ENCODE data around the gene ACTG1.
A peak's percentile ranks its signal among the peaks of the same experiment; 100 is the strongest.
"Not testable (repeated sequence)": the region's sequence is repeated elsewhere in the genome, so short reads cannot be mapped to it uniquely, and the experiment has no call there.

Gene ACTG1

GRCh38 chr17:81534157-81535006 lies 21.8 kb upstream of the ACTG1 start:
- no peak for TF ChIP-seq Cebpa-rat (IDR thresholded peaks at IDR 0.05)
- Histone ChIP-seq H3K4me3 (no peak overlapping the region), H3K27me3 (peaks cover 26% of the 10 kb centered on the region), H3K36me3 (peaks cover 14% of the 10 kb centered on the region; the same call in 1 of the 2 replicates), H4K20me1 (peaks cover 54% of the 10 kb centered on the region), H3K4me1 (peaks cover 58% of the 10 kb centered on the region), H3K9ac (peak overlapping the region; percentile 53), H3K4me2 (peak overlapping the region; percentile 80), H3K27ac (peak overlapping the region; percentile 64), H3K9me3 (0 out of 2 replicates have a peak, but pooled peaks cover 7% of the 10 kb centered on the region)

DNA sequence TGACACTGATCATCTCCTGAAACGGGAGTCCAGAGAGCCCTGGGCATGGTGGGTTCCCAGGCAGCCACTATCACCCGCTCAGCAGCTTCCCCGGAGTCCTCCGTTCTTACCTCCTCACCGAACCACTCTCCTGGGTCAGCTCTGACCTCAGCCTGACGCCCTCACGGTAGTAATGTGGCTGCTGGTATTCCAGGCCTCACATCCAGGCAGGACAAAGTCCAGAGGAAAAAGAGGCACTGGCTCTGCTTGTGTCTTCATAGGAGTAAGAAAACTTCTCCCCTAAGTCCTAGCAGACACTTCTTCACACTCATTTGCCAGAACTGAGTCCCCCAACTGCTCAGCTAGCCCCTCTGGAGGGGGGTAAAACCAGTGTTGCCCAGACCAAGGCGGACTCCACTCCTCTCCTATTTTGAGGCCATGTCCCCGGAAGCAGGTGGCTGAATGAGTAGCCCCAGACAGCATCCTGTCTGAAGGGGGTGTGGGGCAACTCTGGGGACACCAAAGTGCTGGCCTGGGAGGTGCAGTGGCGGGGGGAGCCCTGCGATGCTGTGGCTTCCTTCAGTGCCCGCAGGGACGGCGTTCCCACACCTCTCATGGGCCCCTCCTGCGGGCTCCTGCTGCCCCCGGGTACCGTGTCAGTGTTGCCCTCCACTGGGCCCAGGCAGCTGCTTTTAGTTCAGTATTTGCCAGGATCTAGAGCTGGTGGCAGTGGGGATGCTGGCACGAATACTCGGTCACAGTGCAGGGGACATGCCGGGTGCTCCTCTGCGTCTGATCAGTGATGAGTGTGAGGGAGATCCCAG lies 20.9 kb upstream of the ACTG1 start:
- no peak for TF ChIP-seq Cebpa-rat (IDR thresholded peaks at IDR 0.05)
- Histone ChIP-seq H4K20me1 (peaks cover 45% of the 10 kb centered on the region), H3K27ac (peak overlapping the region; percentile 64), H3K4me1 (peaks cover 49% of the 10 kb centered on the region), H3K36me3 (0 out of 2 replicates have a peak, but pooled peaks cover 5% of the 10 kb centered on the region), H3K4me2 (peak overlapping the region; percentile 80), H3K9me3 (0 out of 2 replicates have a peak, but pooled peaks cover 7% of the 10 kb centered on the region), H3K27me3 (peaks cover 35% of the 10 kb centered on the region), H3K4me3 (no peak overlapping the region), H3K9ac (peak overlapping the region; percentile 53)

DNA sequence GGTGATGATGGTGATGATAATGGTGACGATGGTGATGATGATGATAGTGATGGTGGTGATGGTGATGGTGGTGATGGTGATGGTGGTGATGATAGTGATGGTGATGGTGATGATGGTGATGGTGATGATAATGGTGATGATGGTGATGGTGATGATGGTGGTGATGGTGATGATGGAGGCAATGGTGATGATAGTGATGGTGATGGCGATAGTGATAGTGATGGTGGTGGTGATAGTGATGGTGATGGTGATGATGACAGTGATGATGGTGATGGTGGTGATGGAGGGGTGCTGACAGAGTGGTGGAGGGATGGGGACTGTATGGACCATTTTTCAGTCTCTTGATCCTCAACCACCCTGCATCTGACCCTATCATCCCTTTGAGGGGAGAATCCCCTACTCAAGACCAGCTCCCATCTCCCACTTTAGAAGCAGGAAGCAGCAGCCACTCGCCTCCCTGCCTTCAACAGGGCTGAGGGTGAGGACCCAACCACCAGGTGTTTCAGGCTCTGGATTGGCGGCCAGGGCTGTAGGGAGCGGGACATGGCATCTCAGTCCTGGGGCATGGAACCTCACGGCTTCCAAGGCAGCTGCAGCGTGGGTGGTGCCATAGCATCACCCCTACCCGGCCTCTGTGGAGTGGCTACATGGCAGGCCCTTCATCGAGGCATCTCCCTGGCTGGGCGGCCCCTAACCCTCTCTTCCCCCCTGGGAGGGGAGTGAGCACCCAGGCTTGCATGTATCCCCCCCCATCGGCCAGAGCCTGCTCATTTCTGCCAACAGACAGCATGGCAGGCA lies 20.1 kb upstream of the ACTG1 start:
- Histone ChIP-seq H3K36me3 (no peaks in the 10 kb centered on the region), H3K27ac (peak overlapping the region; percentile 64), H3K9ac (0 out of 2 replicates have a peak overlapping the region, but pooled peaks have one; percentile 53), H4K20me1 (peaks cover 37% of the 10 kb centered on the region), H3K4me2 (peak overlapping the region; percentile 80), H3K27me3 (peaks cover 43% of the 10 kb centered on the region), H3K4me3 (no peak overlapping the region), H3K4me1 (peaks cover 41% of the 10 kb centered on the region), H3K9me3 (0 out of 2 replicates have a peak, but pooled peaks cover 7% of the 10 kb centered on the region)
- no peak for TF ChIP-seq Cebpa-rat (IDR thresholded peaks at IDR 0.05)

DNA sequence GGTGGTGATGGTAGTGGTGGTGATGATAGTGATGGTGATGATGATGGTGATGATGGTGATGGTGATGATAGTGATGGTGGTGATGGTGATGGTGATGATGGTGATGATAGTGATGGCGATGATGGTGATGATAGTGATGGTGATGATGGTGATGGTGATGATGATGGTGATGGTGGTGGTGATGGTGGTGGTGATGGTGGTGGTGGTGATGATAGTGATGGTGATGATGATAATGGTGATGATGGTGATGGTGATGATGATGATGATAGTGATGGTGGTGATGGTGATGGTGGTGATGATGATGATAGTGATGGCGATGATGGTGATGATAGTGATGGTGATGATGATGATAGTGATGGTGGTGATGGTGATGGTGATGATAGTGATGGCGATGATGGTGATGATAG lies 19.4 kb upstream of the ACTG1 start:
- peaks cover 35% of the 10 kb centered on the region for H3K4me1 ChIP-seq
- H3K27ac ChIP-seq, H3K9ac ChIP-seq, H3K4me3 ChIP-seq, H3K36me3 ChIP-seq, H3K4me2 ChIP-seq, H3K9me3 ChIP-seq: not testable (repeated sequence)
- peaks cover 45% of the 10 kb centered on the region for H3K27me3 ChIP-seq
- peaks cover 33% of the 10 kb centered on the region for H4K20me1 ChIP-seq

GRCh38 chr17:81531013-81531412 lies 18.4 kb upstream of the ACTG1 start:
- H3K27ac ChIP-seq, H3K9ac ChIP-seq, H3K9me3 ChIP-seq, H3K36me3 ChIP-seq, H3K4me3 ChIP-seq: not testable (repeated sequence)
- Histone ChIP-seq H3K4me2 (0 out of 2 replicates have a peak overlapping the region, but pooled peaks have one; percentile 9), H4K20me1 (peaks cover 24% of the 10 kb centered on the region), H3K27me3 (peaks cover 44% of the 10 kb centered on the region), H3K4me1 (peaks cover 32% of the 10 kb centered on the region)

GRCh38 chr17:81529437-81529803 lies 16.8 kb upstream of the ACTG1 start:
- Histone ChIP-seq H3K9ac (no peak overlapping the region), H3K4me2 (no peak overlapping the region), H4K20me1 (peaks cover 18% of the 10 kb centered on the region), H3K27me3 (peaks cover 42% of the 10 kb centered on the region), H3K9me3 (0 out of 2 replicates have a peak, but pooled peaks cover 7% of the 10 kb centered on the region), H3K27ac (no peak overlapping the region), H3K4me3 (no peak overlapping the region), H3K4me1 (peaks cover 32% of the 10 kb centered on the region), H3K36me3 (no peaks in the 10 kb centered on the region)
- TF ChIP-seq Cebpa-rat (IDR thresholded peaks at IDR 0.05), result no peak

- no peak overlapping the region for H3K27ac ChIP-seq
Measured at GRCh38 chr17:81528651-81529436, 16.2 kb upstream of the ACTG1 start.

GRCh38 chr17:81528384-81528650 lies 15.7 kb upstream of the ACTG1 start:
- TF ChIP-seq Cebpa-rat (IDR thresholded peaks at IDR 0.05), result no peak
- Histone ChIP-seq H3K27me3 (peaks cover 42% of the 10 kb centered on the region), H3K4me2 (no peak overlapping the region)

More at GRCh38 chr17:81528651-81529436, 16.2 kb upstream of the ACTG1 start:
- Histone ChIP-seq H3K27me3 (peaks cover 42% of the 10 kb centered on the region), H3K36me3 (no peaks in the 10 kb centered on the region), H4K20me1 (peaks cover 17% of the 10 kb centered on the region), H3K4me3 (no peak overlapping the region), H3K4me2 (no peak overlapping the region), H3K4me1 (peaks cover 32% of the 10 kb centered on the region), H3K9me3 (0 out of 2 replicates have a peak, but pooled peaks cover 7% of the 10 kb centered on the region), H3K9ac (no peak overlapping the region)
- TF ChIP-seq Cebpa-rat (IDR thresholded peaks at IDR 0.05), result no peak

More at GRCh38 chr17:81528384-81528650, 15.7 kb upstream of the ACTG1 start:
- Histone ChIP-seq H3K4me3 (no peak overlapping the region), H4K20me1 (peaks cover 17% of the 10 kb centered on the region), H3K36me3 (no peaks in the 10 kb centered on the region), H3K9me3 (0 out of 2 replicates have a peak, but pooled peaks cover 7% of the 10 kb centered on the region), H3K4me1 (peaks cover 32% of the 10 kb centered on the region), H3K9ac (no peak overlapping the region), H3K27ac (no peak overlapping the region)

Measured in BLaER1 (cell line).